ENCODE data around the gene ACVR1C. TPM values are rescaled to one million over a fixed set of nuclear protein-coding genes. Genes with fewer than 3 reads are reported as not detected.

Gene ACVR1C
- polyA plus RNA-seq, 1 experiment: 0.04 TPM

- DNase-seq (ENCODE audit: low read depth): no peak
Observed at GRCh38 chr2:157486596-157487270, 141.9 kb downstream of the ACVR1C start.

GRCh38 chr2:157480182-157480961 is 148.3 kb downstream of the ACVR1C start:
- no peak overlapping the region for H3K4me3 ChIP-seq (ENCODE audit: low read depth, low read length)
- no peaks in the 10 kb centered on the region for H3K27me3 ChIP-seq (ENCODE audit: control insufficient read depth, insufficient read depth, low read length)
- ChIA-PET CTCF (no interaction called here), POLR2A (no interaction called here)
- no peak for DNase-seq (ENCODE audit: low read depth)
- H3K36me3 ChIP-seq (ENCODE audit: control insufficient read depth, insufficient read depth, low read length): no peaks in the 10 kb centered on the region
- TF ChIP-seq CTCF (IDR thresholded peaks at IDR 0.05; ENCODE audit: insufficient read depth, low read depth, low read length): no peak

More at GRCh38 chr2:157486596-157487270, 141.9 kb downstream of the ACVR1C start:
- no peaks in the 10 kb centered on the region for H3K36me3 ChIP-seq (ENCODE audit: control insufficient read depth, insufficient read depth, low read length)
- POLR2A ChIA-PET: interaction anchor here (0.6 kb wide), 1 partner anchor 388 kb away, joined by 6 read pairs; no protein-coding TSS in a partner anchor
- CTCF ChIA-PET: interaction anchor here (0.9 kb wide), 1 partner anchor 11 kb away, joined by 4 read pairs; no protein-coding TSS in a partner anchor
- TF ChIP-seq CTCF (IDR thresholded peaks at IDR 0.05; ENCODE audit: insufficient read depth, low read depth, low read length): no peak
- H3K4me3 ChIP-seq (ENCODE audit: low read depth, low read length): no peak overlapping the region
- H3K27me3 ChIP-seq (ENCODE audit: control insufficient read depth, insufficient read depth, low read length): no peaks in the 10 kb centered on the region; the same call in 1 of the 2 replicates

- Histone ChIP-seq H3K27me3 (ENCODE audit: control insufficient read depth, insufficient read depth, low read length) (no peaks in the 10 kb centered on the region), H3K36me3 (ENCODE audit: control insufficient read depth, insufficient read depth, low read length) (no peaks in the 10 kb centered on the region), H3K4me3 (ENCODE audit: low read depth, low read length) (no peak overlapping the region)
- no peak for TF ChIP-seq CTCF (IDR thresholded peaks at IDR 0.05; ENCODE audit: insufficient read depth, low read depth, low read length)
- DNase-seq (ENCODE audit: low read depth): no peak
- ChIA-PET CTCF (interaction anchor here (1.0 to 1.2 kb wide), 2 partner anchors 9 to 143 kb away, joined by 4 to 5 read pairs; no protein-coding TSS in a partner anchor), POLR2A (no interaction called here)
Observed at GRCh38 chr2:157479081-157480027, 149.3 kb downstream of the ACVR1C start.

- H3K4me3 ChIP-seq (ENCODE audit: low read depth, low read length): no peak overlapping the region
- H3K27me3 ChIP-seq (ENCODE audit: control insufficient read depth, insufficient read depth, low read length): no peaks in the 10 kb centered on the region
- CTCF ChIA-PET: interaction anchor here (1.2 kb wide), 1 partner anchor 11 kb away, joined by 4 read pairs; no protein-coding TSS in a partner anchor
- no peak for DNase-seq (ENCODE audit: low read depth)
- H3K36me3 ChIP-seq (ENCODE audit: control insufficient read depth, insufficient read depth, low read length): no peaks in the 10 kb centered on the region
- no peak for TF ChIP-seq CTCF (IDR thresholded peaks at IDR 0.05; ENCODE audit: insufficient read depth, low read depth, low read length)
- POLR2A ChIA-PET: no interaction called here
Observed at GRCh38 chr2:157477919-157478318, 150.7 kb downstream of the ACVR1C start.

Data from BJ (cell line).